Gastroesophageal sphincter (tissue), 4 donors: ENCODE data around the gene HEYL. TPM values are rescaled to one million over a fixed set of nuclear protein-coding genes. Genes with fewer than 3 reads are reported as not detected.

Experiments used
- ATAC-seq: fragments of 150-250 bp; one replicate; pipeline ENCODE4 v1.9.1; 2016; ENCODE audit warnings: mild to moderate bottlenecking, moderate library complexity
- H3K27ac ChIP-seq, 4 donors: fragments of 200-600 bp; sonication (generic) in 3 of 4; 1 replicate in 3 of 4; 2 replicates in 1 of 4; pipeline ENCODE4 v1.5.1; 2016 to 2019
- H3K27me3 ChIP-seq: fragments of 200-600 bp; sonication (generic); one replicate; pipeline ENCODE4 v1.5.1; 2019
- H3K36me3 ChIP-seq, 2 donors: fragments of 200-600 bp; sonication (generic); one replicate each; pipeline ENCODE4 v1.5.1; 2019; ENCODE audit warnings: control low read depth in 1 of 2
- H3K4me1 ChIP-seq, 3 donors: fragments of 200-600 bp; sonication (generic); 1 replicate in 2 of 3; 2 replicates in 1 of 3; pipeline ENCODE4 v1.5.1; 2016 to 2019; ENCODE audit warnings: control low read depth in 2 of 3
- H3K4me3 ChIP-seq, 2 donors: fragments of 200-600 bp; sonication (generic); one replicate each; pipeline ENCODE4 v1.5.1; 2019; ENCODE audit warnings: mild to moderate bottlenecking in 1 of 2, moderate library complexity in 1 of 2
- H3K9me3 ChIP-seq, 3 donors: fragments of 200-600 bp; sonication (generic); one replicate each; pipeline ENCODE4 v1.5.1; 2017 to 2019; ENCODE audit warnings: control low read depth in 2 of 3
- EP300 ChIP-seq: sonication (generic); formaldehyde crosslinking; IDR thresholded peaks from one replicate; pipeline ENCODE4 v1.6.1; 2017; ENCODE audit warnings: antibody characterized with exemption, mild to moderate bottlenecking
- POLR2A ChIP-seq, 2 donors: fragments of 450-650 bp; IDR thresholded peaks; one replicate each; pipeline ENCODE4 v1.6.1; 2017; ENCODE audit warnings: antibody characterized with exemption in 2 of 2, mild to moderate bottlenecking in 2 of 2, moderate library complexity in 1 of 2
- POLR2AphosphoS5 ChIP-seq: sonication (generic); formaldehyde crosslinking; IDR thresholded peaks from one replicate; pipeline ENCODE4 v1.6.1; 2017; ENCODE audit warnings: antibody characterized with exemption
- WGBS, 2 donors: methylation state at CpG; one replicate each; pipeline ENCODE4 v1.1.5; 2018; ENCODE audit warnings: low coverage in 1 of 2; 5-methylcytosine and 5-hydroxymethylcytosine counted together
- total RNA-seq, 4 donors: library from RNA; depleted of rRNA; stranded (reverse); fragments of >200 nt; gene quantifications; one replicate each; pipeline ENCODE4 v1.1.0, GENCODE V29; 2016
- TF ChIP-seq, protein P1 (sequence below), 4 experiments: fragments of 200-600 bp in 2 of 4; fragments of 450-650 bp in 2 of 4; sonication (generic) in 1 of 4; IDR thresholded peaks; one replicate each; pipeline ENCODE4 v1.5.1; 2017 to 2019; ENCODE audit warnings: antibody characterized with exemption in 4 of 4, mild to moderate bottlenecking in 2 of 4, moderate library complexity in 2 of 4

HEYL gene
- total RNA-seq, 4 donors from 2014 or later, result 3.0 to 8.4 (median 6.0) TPM

DNA sequence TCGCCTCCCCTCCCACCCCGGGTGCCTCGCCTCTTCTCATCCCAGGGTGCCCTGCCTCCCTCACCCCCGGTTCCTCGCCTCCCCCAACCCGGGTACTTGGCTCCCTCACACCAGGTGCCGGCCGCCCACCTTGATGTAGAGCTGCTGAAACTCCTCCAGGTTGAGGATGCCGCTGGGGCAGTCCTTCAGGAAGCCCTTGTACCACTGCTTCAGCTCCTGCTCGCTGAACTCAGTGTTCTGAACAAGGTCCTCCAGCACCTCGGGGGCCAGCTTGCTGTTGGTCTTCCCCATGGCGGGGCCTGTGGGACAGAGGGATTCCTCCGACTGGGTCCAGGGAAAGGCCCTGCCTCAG is 44.8 kb upstream of the HEYL start:
- peaks cover 89% of the 10 kb centered on the region for H3K27me3 ChIP-seq
- TF ChIP-seq, protein P1, sequence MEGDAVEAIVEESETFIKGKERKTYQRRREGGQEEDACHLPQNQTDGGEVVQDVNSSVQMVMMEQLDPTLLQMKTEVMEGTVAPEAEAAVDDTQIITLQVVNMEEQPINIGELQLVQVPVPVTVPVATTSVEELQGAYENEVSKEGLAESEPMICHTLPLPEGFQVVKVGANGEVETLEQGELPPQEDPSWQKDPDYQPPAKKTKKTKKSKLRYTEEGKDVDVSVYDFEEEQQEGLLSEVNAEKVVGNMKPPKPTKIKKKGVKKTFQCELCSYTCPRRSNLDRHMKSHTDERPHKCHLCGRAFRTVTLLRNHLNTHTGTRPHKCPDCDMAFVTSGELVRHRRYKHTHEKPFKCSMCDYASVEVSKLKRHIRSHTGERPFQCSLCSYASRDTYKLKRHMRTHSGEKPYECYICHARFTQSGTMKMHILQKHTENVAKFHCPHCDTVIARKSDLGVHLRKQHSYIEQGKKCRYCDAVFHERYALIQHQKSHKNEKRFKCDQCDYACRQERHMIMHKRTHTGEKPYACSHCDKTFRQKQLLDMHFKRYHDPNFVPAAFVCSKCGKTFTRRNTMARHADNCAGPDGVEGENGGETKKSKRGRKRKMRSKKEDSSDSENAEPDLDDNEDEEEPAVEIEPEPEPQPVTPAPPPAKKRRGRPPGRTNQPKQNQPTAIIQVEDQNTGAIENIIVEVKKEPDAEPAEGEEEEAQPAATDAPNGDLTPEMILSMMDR (IDR thresholded peaks at IDR 0.05), result no peak
- no peak for TF ChIP-seq POLR2AphosphoS5
- no peak for TF ChIP-seq POLR2A (IDR thresholded peaks at IDR 0.05)
- TF ChIP-seq EP300, result no peak
- H3K4me3 ChIP-seq, result no peak overlapping the region
- H3K27ac ChIP-seq, result no peak overlapping the region
- no peaks in the 10 kb centered on the region for H3K36me3 ChIP-seq
- H3K4me1 ChIP-seq, result peaks cover 0 to 5% (median 0%) of the 10 kb centered on the region in 3 donors
- no peak for ATAC-seq
- H3K9me3 ChIP-seq, result no peaks in the 10 kb centered on the region
- WGBS, 2 donors, result 100% methylated on average over 2 of the region's 13 CpGs; no CpG with 5 or more reads in 1 of the 2 donors

DNA sequence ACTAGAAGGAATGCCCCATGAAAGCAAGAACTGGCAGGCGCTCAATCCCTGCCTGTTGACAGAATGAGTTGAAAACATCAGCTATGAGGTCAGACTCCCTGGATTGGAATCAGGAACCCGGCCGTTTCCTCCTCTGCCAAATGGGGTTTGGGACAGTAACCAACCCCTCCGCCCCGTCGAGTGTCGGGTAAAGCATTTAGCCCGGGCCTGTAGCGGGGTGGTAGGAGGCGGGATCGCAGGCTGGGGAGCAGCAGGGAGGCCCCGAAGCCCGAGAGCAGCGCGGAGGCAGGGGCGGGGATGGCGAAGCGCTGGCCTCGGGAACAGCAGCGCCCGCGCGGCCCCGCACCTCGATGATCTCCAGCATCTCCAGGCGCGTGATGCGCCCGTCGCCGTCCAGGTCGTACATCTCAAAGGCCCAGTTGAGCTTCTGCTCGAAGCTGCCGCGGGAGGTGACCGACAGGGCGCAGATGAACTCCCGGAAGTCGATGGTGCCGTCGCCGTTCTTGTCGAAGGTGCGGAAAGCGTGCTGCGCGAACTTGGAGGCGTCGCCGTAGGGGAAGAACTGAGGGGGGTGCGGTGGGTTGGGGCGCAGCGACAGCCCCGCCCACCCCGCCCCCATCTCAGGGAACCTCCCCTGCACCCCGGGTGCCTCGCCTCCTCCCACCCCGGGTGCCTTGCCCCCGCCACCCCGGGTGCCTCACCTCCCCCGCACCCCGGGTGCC is 44.3 kb upstream of the HEYL start:
- WGBS, 2 donors, result 21 to 44% methylated on average over 7 to 15 of the region's 62 CpGs
- Histone ChIP-seq H3K4me3 (no peak overlapping the region), H3K27me3 (peaks cover 83% of the 10 kb centered on the region), H3K27ac (no peak overlapping the region), H3K9me3 (no peaks in the 10 kb centered on the region), H3K4me1 (peaks cover 0 to 5% (median 0%) of the 10 kb centered on the region in 3 donors), H3K36me3 (no peaks in the 10 kb centered on the region)
- no peak for ATAC-seq
- TF ChIP-seq POLR2A (IDR thresholded peaks at IDR 0.05), result no peak
- no peak for TF ChIP-seq POLR2AphosphoS5
- TF ChIP-seq EP300, result no peak
- TF ChIP-seq, protein P1 (IDR thresholded peaks at IDR 0.05), result no peak

DNA sequence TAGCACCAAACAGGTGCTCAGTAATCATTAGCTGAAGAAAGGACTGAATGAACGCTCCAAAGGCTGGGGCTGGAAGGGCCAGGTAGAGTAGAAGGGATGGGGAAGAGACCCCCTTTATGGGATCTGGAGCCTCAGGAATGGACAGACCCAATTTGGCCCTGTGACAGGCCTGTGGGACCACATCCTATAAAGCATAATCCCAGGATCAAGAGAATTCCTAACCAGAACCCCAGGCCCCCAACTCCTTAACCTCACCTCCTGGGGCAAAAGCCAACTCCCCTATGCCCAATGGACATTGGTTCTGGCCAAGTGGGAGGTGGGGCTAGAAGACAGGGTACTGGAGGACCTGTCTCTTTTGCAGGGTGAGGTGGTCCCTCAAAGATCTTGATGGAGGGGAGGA is 42.6 kb upstream of the HEYL start:
- WGBS, 2 donors, result 100% methylated on average over 1 of the region's 1 CpG; no CpG with 5 or more reads in 1 of the 2 donors
- H3K4me3 ChIP-seq, result no peak overlapping the region

DNA sequence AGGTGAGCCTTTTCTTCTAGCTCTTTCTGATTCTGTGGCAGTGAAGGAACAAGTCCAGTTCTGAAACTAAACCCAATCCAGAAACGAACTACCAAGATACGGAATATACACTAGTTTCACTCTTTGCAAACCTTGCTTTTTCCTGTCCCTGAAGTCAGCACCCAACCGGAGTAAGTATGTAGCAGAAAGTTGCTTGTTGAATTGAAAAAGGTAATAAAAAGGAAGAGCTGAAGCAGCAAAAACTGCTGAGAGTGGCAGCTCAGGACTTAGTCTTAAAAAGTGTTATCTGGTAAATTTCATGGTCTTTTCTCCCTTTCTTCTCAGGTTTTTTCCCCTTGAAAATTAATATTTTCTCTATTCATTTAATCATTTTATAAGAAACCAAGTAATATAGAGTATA is 41.9 kb upstream of the HEYL start:
- 67 to 69% methylated on average over 2 to 3 of the region's 3 CpGs for WGBS, 2 donors
- ATAC-seq, result no peak
- Histone ChIP-seq H3K4me3 (no peak overlapping the region), H3K36me3 (no peaks in the 10 kb centered on the region), H3K27ac (no peak overlapping the region), H3K9me3 (no peaks in the 10 kb centered on the region), H3K27me3 (peaks cover 59% of the 10 kb centered on the region), H3K4me1 (peaks cover 0 to 5% (median 0%) of the 10 kb centered on the region in 3 donors)
- TF ChIP-seq, protein P1 (IDR thresholded peaks at IDR 0.05), result no peak
- no peak for TF ChIP-seq POLR2AphosphoS5
- no peak for TF ChIP-seq EP300
- TF ChIP-seq POLR2A (IDR thresholded peaks at IDR 0.05), result no peak

More for the DNA sequence above, 42.6 kb upstream of the HEYL start:
- peaks cover 66% of the 10 kb centered on the region for H3K27me3 ChIP-seq
- no peaks in the 10 kb centered on the region for H3K9me3 ChIP-seq
- H3K27ac ChIP-seq, result no peak overlapping the region
- TF ChIP-seq POLR2A (IDR thresholded peaks at IDR 0.05) (no peak), POLR2AphosphoS5 (no peak), EP300 (no peak)
- TF ChIP-seq, protein P1 (IDR thresholded peaks at IDR 0.05), result no peak
- H3K4me1 ChIP-seq, result peaks cover 0 to 5% (median 0%) of the 10 kb centered on the region in 3 donors
- H3K36me3 ChIP-seq, result no peaks in the 10 kb centered on the region
- ATAC-seq, result no peak

DNA sequence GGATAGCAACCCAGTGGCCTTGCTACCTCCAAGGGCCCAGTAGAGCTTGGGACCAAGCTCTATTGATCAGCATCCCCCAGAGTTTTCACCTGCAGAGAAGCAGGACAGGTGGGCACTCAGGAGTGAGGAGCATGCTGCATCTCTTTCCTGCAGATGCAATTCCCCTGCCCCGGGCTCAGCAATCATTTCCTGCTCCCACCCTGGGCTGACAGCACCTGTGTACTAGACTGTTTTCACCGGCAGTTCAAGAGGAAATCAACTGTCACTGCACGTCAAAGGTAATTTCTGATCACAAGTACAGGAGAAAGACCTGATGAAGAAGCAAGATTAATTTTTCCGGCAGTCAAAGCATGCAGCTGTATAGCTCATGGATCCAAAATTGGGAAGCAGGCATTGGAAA is 41.3 kb upstream of the HEYL start:
- TF ChIP-seq, protein P1 (IDR thresholded peaks at IDR 0.05), result no peak
- TF ChIP-seq POLR2AphosphoS5 (no peak), EP300 (no peak), POLR2A (IDR thresholded peaks at IDR 0.05) (no peak)
- ATAC-seq, result no peak
- Histone ChIP-seq H3K36me3 (no peaks in the 10 kb centered on the region), H3K27me3 (peaks cover 54% of the 10 kb centered on the region), H3K27ac (no peak overlapping the region), H3K4me3 (no peak overlapping the region), H3K4me1 (peaks cover 0 to 5% (median 0%) of the 10 kb centered on the region in 3 donors), H3K9me3 (no peaks in the 10 kb centered on the region)
- WGBS, 2 donors, result 62 to 94% methylated on average over 2 to 3 of the region's 4 CpGs
